ENCODE data around the gene DUSP14.

The DUSP14 gene

GRCh38 chr17:37463039-37463438 is 26.7 kb upstream of the DUSP14 start:
- Histone ChIP-seq H3K36me3 (ENCODE audit: control insufficient read depth, insufficient read depth, low read length) (peaks cover 19% of the 10 kb centered on the region), H3K27ac (ENCODE audit: insufficient read depth, low read depth, low read length, poor library complexity, severe bottlenecking) (no peak overlapping the region), H3K9me3 (ENCODE audit: control insufficient read depth, low read length) (no peaks in the 10 kb centered on the region), H3K4me3 (ENCODE audit: insufficient read depth, low read depth, low read length) (no peak overlapping the region), H3K27me3 (ENCODE audit: control insufficient read depth, insufficient read depth, low read length, poor library complexity, severe bottlenecking) (no peaks in the 10 kb centered on the region), H3K4me1 (ENCODE audit: control insufficient read depth, insufficient read depth, low read length) (no peaks in the 10 kb centered on the region)
- 96 to 98% methylated on average over 3 of the region's 3 CpGs for WGBS, 2 experiments

DNA sequence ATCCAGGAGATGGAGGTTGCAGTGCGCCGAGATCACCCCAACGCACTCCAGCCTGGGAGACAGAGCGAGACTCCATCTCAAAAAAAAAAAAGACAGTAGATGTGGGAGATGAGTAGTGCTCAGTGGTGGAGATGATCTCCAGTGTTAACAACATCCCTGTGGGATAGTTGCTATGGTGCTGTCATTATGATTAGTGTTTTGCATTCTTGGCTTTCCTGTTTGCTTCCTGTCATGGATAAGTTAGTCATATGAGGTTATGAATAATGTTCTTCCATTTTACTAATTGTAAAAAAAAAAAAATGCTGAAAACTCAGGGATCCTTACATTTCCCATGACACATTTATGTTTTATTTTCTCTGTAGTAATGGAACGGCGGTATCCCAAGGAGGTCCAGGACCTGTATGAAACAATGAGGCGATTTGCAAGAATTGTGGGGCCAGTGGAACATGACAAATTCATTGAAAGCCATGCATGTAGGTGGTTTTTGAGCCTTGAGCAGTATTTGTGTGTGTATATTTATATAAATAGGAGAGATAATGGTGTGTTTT is 24.5 kb upstream of the DUSP14 start:
- H3K27me3 ChIP-seq (ENCODE audit: control insufficient read depth, insufficient read depth, low read length, poor library complexity, severe bottlenecking) = no peaks in the 10 kb centered on the region
- no peak overlapping the region for H3K4me3 ChIP-seq (ENCODE audit: insufficient read depth, low read depth, low read length)
- no peaks in the 10 kb centered on the region for H3K9me3 ChIP-seq (ENCODE audit: control insufficient read depth, low read length)
- H3K36me3 ChIP-seq (ENCODE audit: control insufficient read depth, insufficient read depth, low read length) = peaks cover 22% of the 10 kb centered on the region
- no peaks in the 10 kb centered on the region for H3K4me1 ChIP-seq (ENCODE audit: control insufficient read depth, insufficient read depth, low read length)
- WGBS, 2 experiments = 94 to 98% methylated on average over 7 of the region's 7 CpGs
- H3K27ac ChIP-seq (ENCODE audit: insufficient read depth, low read depth, low read length, poor library complexity, severe bottlenecking) = no peak overlapping the region

- Histone ChIP-seq H3K36me3 (ENCODE audit: control insufficient read depth, insufficient read depth, low read length) (peaks cover 22% of the 10 kb centered on the region), H3K27me3 (ENCODE audit: control insufficient read depth, insufficient read depth, low read length, poor library complexity, severe bottlenecking) (no peaks in the 10 kb centered on the region), H3K4me1 (ENCODE audit: control insufficient read depth, insufficient read depth, low read length) (no peaks in the 10 kb centered on the region), H3K27ac (ENCODE audit: insufficient read depth, low read depth, low read length, poor library complexity, severe bottlenecking) (no peak overlapping the region), H3K4me3 (ENCODE audit: insufficient read depth, low read depth, low read length) (no peak overlapping the region), H3K9me3 (ENCODE audit: control insufficient read depth, low read length) (no peaks in the 10 kb centered on the region)
- WGBS, 2 experiments = 100% methylated on average over 1 of the region's 1 CpG
Observed at GRCh38 chr17:37466471-37466870, 23.2 kb upstream of the DUSP14 start.

DNA sequence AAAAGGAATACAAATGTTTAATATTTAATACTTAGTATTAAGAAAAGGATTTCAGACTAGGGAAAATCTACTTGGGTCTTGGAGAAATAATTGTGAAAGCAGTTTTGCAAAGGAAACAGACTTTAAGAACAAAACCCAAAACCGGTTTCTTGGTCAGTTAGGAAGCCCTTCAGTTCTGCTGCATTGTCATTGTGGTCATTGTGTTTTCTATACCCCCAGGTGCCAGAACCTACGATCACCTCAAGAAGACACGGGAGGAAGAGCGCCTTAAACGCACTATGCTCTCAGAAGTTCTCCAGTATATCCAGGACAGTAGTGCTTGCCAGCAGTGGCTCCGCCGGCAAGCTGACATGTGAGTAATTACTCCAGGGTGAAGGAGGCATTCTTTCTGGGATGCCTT is 19.5 kb upstream of the DUSP14 start:
- Histone ChIP-seq H3K9me3 (ENCODE audit: control insufficient read depth, low read length) (no peaks in the 10 kb centered on the region), H3K36me3 (ENCODE audit: control insufficient read depth, insufficient read depth, low read length) (peaks cover 26% of the 10 kb centered on the region), H3K27me3 (ENCODE audit: control insufficient read depth, insufficient read depth, low read length, poor library complexity, severe bottlenecking) (no peaks in the 10 kb centered on the region), H3K4me3 (ENCODE audit: insufficient read depth, low read depth, low read length) (no peak overlapping the region), H3K27ac (ENCODE audit: insufficient read depth, low read depth, low read length, poor library complexity, severe bottlenecking) (no peak overlapping the region), H3K4me1 (ENCODE audit: control insufficient read depth, insufficient read depth, low read length) (no peaks in the 10 kb centered on the region)
- 95 to 98% methylated on average over 7 of the region's 7 CpGs for WGBS, 2 experiments

GRCh38 chr17:37475731-37476420 is 13.8 kb upstream of the DUSP14 start:
- Histone ChIP-seq H3K4me3 (ENCODE audit: insufficient read depth, low read depth, low read length) (no peak overlapping the region), H3K36me3 (ENCODE audit: control insufficient read depth, insufficient read depth, low read length) (peaks cover 28% of the 10 kb centered on the region), H3K9me3 (ENCODE audit: control insufficient read depth, low read length) (no peaks in the 10 kb centered on the region), H3K27ac (ENCODE audit: insufficient read depth, low read depth, low read length, poor library complexity, severe bottlenecking) (no peak overlapping the region), H3K4me1 (ENCODE audit: control insufficient read depth, insufficient read depth, low read length) (no peaks in the 10 kb centered on the region), H3K27me3 (ENCODE audit: control insufficient read depth, insufficient read depth, low read length, poor library complexity, severe bottlenecking) (no peaks in the 10 kb centered on the region)
- WGBS, 2 experiments = 88 to 96% methylated on average over 1 of the region's 1 CpG

DNA sequence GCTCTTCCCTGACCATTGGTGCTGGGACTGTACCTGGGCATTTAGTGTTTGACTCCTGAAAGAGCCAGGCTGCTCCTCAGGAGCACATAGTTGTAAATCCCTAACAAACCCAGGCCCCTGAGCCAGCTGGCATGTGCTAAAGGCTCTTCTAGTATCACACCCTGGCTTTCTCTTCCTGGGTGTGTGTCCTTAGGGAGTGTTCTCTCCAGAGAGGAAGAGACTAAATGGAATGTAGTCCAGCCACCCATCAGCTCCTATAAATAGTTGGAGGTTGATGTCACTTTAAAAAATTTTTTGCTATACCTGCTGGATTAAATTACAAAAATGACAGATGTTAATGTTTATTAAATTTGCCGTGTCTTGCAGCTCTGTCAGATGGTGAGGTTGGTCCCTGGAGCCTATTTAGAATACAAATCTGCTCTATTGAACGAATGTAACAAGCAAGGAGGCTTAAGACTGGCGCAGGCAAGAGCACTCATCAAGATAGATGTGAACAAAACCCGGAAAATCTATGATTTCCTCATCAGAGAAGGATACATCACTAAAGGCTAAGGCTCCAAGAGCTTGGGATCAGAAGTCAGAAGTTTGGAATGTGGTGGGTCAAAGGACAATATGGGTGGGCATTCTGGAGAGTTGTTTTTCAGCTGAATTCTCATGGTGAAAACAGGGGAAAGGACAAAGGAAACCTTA is 13.1 kb upstream of the DUSP14 start:
- Histone ChIP-seq H3K27me3 (ENCODE audit: control insufficient read depth, insufficient read depth, low read length, poor library complexity, severe bottlenecking) (no peaks in the 10 kb centered on the region), H3K4me3 (ENCODE audit: insufficient read depth, low read depth, low read length) (no peak overlapping the region), H3K4me1 (ENCODE audit: control insufficient read depth, insufficient read depth, low read length) (no peaks in the 10 kb centered on the region), H3K9me3 (ENCODE audit: control insufficient read depth, low read length) (no peaks in the 10 kb centered on the region), H3K36me3 (ENCODE audit: control insufficient read depth, insufficient read depth, low read length) (peaks cover 28% of the 10 kb centered on the region), H3K27ac (ENCODE audit: insufficient read depth, low read depth, low read length, poor library complexity, severe bottlenecking) (no peak overlapping the region)
- 94 to 96% methylated on average over 4 of the region's 4 CpGs for WGBS, 2 experiments

DNA sequence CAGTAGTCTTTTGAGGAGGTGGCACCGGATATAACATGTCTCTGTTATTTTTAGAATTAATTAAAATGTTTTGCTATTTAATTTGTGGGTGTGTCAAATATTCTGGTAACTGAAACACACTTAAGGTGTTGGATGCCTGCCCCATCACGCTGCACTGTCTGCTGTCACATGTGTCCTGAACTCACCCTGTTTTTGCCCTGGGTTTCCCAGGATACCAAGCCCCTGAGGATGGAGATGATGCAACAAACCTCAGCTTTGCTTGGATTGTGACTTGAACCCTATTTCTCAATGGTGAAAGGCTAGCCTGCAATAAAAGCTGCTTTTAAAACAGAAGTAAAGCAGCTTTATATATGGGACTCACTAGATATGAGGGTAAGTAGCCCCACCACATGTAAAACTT is 11.5 kb upstream of the DUSP14 start:
- H3K27ac ChIP-seq (ENCODE audit: insufficient read depth, low read depth, low read length, poor library complexity, severe bottlenecking) = no peak overlapping the region
- 96 to 98% methylated on average over 2 of the region's 2 CpGs for WGBS, 2 experiments
- H3K4me3 ChIP-seq (ENCODE audit: insufficient read depth, low read depth, low read length) = no peak overlapping the region
- H3K9me3 ChIP-seq (ENCODE audit: control insufficient read depth, low read length) = no peaks in the 10 kb centered on the region
- H3K27me3 ChIP-seq (ENCODE audit: control insufficient read depth, insufficient read depth, low read length, poor library complexity, severe bottlenecking) = no peaks in the 10 kb centered on the region
- peaks cover 26% of the 10 kb centered on the region for H3K36me3 ChIP-seq (ENCODE audit: control insufficient read depth, insufficient read depth, low read length)
- H3K4me1 ChIP-seq (ENCODE audit: control insufficient read depth, insufficient read depth, low read length) = no peaks in the 10 kb centered on the region

DNA sequence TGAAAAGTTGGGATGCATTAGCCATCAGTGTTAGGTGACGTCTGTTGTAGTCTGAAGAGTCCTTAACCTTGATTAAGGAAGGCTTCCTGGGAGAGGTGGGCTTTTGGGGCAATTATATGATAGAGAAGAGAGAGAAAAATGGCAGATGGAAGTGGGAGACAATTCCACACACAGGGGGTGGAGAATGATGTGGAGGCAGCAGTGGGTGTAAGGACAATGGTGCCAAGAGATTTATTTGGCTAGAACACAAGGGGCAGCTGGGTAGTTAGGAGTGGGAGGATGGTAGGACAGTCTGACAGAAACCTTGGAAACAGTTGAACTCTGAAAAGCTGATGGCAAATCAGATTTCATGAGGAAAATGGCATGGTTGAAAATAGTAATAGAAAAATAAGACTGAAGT is 10.7 kb upstream of the DUSP14 start:
- no peaks in the 10 kb centered on the region for H3K27me3 ChIP-seq (ENCODE audit: control insufficient read depth, insufficient read depth, low read length, poor library complexity, severe bottlenecking)
- H3K36me3 ChIP-seq (ENCODE audit: control insufficient read depth, insufficient read depth, low read length) = peaks cover 25% of the 10 kb centered on the region
- no peaks in the 10 kb centered on the region for H3K4me1 ChIP-seq (ENCODE audit: control insufficient read depth, insufficient read depth, low read length)
- 90 to 92% methylated on average over 1 of the region's 1 CpG for WGBS, 2 experiments
- H3K9me3 ChIP-seq (ENCODE audit: control insufficient read depth, low read length) = no peaks in the 10 kb centered on the region
- H3K4me3 ChIP-seq (ENCODE audit: insufficient read depth, low read depth, low read length) = no peak overlapping the region
- H3K27ac ChIP-seq (ENCODE audit: insufficient read depth, low read depth, low read length, poor library complexity, severe bottlenecking) = no peak overlapping the region

- 96 to 98% methylated on average over 2 of the region's 2 CpGs for WGBS, 2 experiments
- no peaks in the 10 kb centered on the region for H3K27me3 ChIP-seq (ENCODE audit: control insufficient read depth, insufficient read depth, low read length, poor library complexity, severe bottlenecking)
- H3K27ac ChIP-seq (ENCODE audit: insufficient read depth, low read depth, low read length, poor library complexity, severe bottlenecking) = no peak overlapping the region
- peaks cover 20% of the 10 kb centered on the region for H3K36me3 ChIP-seq (ENCODE audit: control insufficient read depth, insufficient read depth, low read length)
- no peak overlapping the region for H3K4me3 ChIP-seq (ENCODE audit: insufficient read depth, low read depth, low read length)
- no peaks in the 10 kb centered on the region for H3K9me3 ChIP-seq (ENCODE audit: control insufficient read depth, low read length)
- no peaks in the 10 kb centered on the region for H3K4me1 ChIP-seq (ENCODE audit: control insufficient read depth, insufficient read depth, low read length)
Observed at GRCh38 chr17:37480427-37480826, 9.3 kb upstream of the DUSP14 start.

- Histone ChIP-seq H3K9me3 (ENCODE audit: control insufficient read depth, low read length) (no peaks in the 10 kb centered on the region), H3K27ac (ENCODE audit: insufficient read depth, low read depth, low read length, poor library complexity, severe bottlenecking) (no peak overlapping the region), H3K36me3 (ENCODE audit: control insufficient read depth, insufficient read depth, low read length) (peaks cover 17% of the 10 kb centered on the region), H3K4me1 (ENCODE audit: control insufficient read depth, insufficient read depth, low read length) (no peaks in the 10 kb centered on the region), H3K4me3 (ENCODE audit: insufficient read depth, low read depth, low read length) (no peak overlapping the region), H3K27me3 (ENCODE audit: control insufficient read depth, insufficient read depth, low read length, poor library complexity, severe bottlenecking) (no peaks in the 10 kb centered on the region)
- WGBS, 2 experiments = 87 to 93% methylated on average over 9 of the region's 9 CpGs
Observed at GRCh38 chr17:37481001-37481665, 8.6 kb upstream of the DUSP14 start.
